Measurements from ENCODE around the gene RAI14.

RAI14 gene

DNA sequence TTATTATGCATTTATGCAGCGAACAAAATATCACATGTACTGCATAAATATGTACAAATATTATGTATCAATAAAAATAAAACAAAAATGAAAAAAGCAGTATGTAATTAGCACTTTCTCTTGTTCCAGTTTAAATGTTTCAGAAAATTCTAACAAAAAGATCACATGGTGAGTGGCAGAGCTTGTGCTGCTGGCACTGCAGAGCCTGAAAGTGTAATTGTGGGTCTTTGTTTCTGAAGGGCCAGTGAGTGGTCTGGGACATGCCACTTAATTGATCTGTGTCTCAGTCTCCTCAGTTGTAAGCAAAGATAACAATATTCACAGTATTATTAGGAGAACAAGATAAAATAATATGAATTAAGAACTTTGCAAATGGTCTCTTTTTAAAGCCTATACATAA, 39.5 kb upstream of the RAI14 start:
- H3K27ac ChIP-seq = no peak overlapping the region
- TF ChIP-seq, protein P1, sequence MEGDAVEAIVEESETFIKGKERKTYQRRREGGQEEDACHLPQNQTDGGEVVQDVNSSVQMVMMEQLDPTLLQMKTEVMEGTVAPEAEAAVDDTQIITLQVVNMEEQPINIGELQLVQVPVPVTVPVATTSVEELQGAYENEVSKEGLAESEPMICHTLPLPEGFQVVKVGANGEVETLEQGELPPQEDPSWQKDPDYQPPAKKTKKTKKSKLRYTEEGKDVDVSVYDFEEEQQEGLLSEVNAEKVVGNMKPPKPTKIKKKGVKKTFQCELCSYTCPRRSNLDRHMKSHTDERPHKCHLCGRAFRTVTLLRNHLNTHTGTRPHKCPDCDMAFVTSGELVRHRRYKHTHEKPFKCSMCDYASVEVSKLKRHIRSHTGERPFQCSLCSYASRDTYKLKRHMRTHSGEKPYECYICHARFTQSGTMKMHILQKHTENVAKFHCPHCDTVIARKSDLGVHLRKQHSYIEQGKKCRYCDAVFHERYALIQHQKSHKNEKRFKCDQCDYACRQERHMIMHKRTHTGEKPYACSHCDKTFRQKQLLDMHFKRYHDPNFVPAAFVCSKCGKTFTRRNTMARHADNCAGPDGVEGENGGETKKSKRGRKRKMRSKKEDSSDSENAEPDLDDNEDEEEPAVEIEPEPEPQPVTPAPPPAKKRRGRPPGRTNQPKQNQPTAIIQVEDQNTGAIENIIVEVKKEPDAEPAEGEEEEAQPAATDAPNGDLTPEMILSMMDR (IDR thresholded peaks at IDR 0.05) = no peak
- TF ChIP-seq ZFX (IDR thresholded peaks at IDR 0.05; ENCODE audit: borderline replicate concordance) = no peak

DNA sequence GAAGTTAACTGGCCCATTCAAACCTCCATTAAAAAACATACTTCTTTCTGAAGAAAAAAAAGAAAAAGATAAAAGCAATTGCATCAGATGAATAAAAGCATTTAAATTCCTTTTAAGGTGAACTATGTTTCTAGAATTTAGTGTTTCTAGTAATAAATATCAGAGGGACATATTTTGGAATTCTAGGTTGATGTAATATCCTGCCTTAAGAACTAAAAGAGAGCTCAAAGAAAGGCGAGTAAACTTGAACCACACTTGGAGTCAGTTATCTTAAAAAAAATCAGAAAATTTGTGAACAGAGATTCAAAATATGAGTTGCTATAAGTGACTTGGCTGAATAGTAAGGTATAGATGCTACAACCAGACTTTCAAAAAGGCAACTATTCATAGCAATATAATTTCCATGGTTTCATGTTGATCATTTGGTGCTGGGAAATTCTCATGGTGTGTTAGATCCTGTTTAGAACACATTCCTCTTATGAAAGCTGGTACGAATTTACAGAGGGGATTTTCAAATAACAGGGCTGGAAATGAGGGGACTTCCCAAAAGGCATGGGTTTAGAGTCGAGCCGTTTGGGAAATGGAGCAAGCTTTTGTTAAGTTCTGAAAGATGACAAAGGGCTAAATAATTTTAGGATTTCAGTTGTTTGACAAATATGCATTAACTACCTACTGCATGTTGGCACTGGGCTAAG, 37.6 kb upstream of the RAI14 start:
- no peak overlapping the region for H3K27ac ChIP-seq
- TF ChIP-seq, protein P1 (IDR thresholded peaks at IDR 0.05) = no peak
- TF ChIP-seq ZFX (IDR thresholded peaks at IDR 0.05; ENCODE audit: borderline replicate concordance) = no peak

DNA sequence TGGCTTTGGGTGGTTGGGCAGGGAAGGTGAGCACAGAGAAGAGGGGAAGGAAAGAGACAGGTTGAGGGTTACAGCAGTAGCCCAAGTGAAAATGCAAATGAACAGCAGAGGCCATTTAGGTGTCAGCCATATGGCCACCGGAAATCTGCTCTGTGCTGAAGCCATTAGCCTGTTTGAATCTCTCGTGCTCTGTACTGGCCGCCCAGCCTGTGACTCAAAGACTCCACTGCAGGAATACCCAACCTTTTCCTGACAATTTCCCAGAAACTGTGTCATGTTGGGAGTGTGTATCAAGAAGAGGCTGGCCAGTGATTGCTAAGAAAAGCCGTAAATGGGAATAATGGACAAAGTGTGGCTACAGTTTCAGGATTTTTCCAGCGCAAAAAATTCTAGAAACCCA, 35.9 kb upstream of the RAI14 start:
- no peak overlapping the region for H3K27ac ChIP-seq
- TF ChIP-seq, protein P1 (IDR thresholded peaks at IDR 0.05) = no peak
- TF ChIP-seq ZFX (IDR thresholded peaks at IDR 0.05; ENCODE audit: borderline replicate concordance) = no peak

DNA sequence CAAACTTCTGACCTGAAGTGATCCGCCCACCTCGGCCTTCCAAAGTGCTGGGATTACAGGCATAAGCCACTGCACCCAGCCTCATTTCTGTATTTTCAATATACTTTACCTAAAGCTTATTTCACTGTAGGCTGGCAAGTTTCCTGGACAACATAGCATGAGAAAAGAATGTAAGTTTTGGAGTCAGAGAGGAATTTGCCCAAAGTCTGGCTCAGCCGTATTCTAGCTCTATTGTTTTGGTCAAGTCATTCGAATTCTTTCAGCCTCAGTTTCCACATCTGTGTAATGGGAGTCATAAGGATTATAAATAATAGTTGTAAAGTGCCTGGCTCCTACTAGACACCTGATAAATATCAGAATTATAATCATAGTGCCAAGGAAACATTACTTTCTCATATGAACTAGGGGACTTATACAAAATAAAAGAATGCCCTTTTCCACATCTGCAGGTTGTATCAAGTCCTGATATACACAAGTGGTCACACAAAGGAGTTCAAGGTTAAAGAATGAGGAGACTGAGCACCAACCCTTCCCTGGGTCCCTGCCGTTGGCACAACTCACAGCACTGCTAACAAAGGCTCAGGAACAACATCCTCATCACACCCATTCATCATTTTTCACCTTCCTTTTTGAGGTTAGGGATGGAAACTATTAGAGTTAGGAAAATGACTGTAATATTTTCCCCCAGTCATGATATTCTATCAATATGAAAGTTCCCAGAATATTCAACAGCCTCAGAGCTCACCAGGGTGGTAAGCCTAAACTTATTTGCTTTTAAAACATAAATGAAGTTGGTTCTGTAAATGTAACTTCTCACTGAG, 34.6 kb upstream of the RAI14 start:
- no peak overlapping the region for H3K27ac ChIP-seq
- TF ChIP-seq, protein P1 (IDR thresholded peaks at IDR 0.05) = no peak
- no peak for TF ChIP-seq ZFX (IDR thresholded peaks at IDR 0.05; ENCODE audit: borderline replicate concordance)

DNA sequence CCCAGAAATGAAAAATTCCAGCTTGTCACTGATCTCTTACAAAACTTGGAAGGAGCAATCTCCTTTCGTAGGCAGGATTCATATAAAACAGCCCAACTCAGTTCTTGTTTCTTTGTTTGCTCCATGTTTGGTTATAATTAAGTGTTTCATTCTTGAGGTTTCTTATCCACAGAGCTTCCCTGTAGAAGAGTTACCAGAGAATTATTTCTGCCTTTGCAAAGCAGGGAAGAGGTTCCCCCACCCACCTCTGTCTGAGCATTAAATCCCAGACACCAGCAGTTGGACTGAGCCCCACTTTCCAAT, 34.1 kb upstream of the RAI14 start:
- no peak overlapping the region for H3K27ac ChIP-seq
- TF ChIP-seq, protein P1 (IDR thresholded peaks at IDR 0.05) = no peak
- no peak for TF ChIP-seq ZFX (IDR thresholded peaks at IDR 0.05; ENCODE audit: borderline replicate concordance)

DNA sequence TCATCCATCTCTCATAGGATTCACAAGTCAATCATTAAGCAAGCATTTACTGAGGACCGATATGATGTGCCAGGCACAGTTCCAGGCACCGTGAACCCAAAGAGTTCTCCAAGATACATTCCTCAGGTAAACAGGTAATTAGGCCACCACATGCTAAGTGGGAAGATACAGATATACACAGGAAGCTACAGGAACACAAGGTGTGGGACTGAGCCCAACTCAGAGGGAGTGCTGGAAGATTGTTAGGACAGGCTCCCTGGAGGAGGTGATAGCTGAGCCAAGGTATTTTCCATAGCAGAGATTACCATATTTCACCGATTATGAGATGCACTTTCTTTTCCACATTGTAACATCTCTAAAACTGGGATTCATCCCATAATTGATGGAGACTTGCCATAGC, 31.4 kb upstream of the RAI14 start:
- TF ChIP-seq, protein P1 (IDR thresholded peaks at IDR 0.05) = no peak
- TF ChIP-seq ZFX (IDR thresholded peaks at IDR 0.05; ENCODE audit: borderline replicate concordance) = no peak
- no peak overlapping the region for H3K27ac ChIP-seq

DNA sequence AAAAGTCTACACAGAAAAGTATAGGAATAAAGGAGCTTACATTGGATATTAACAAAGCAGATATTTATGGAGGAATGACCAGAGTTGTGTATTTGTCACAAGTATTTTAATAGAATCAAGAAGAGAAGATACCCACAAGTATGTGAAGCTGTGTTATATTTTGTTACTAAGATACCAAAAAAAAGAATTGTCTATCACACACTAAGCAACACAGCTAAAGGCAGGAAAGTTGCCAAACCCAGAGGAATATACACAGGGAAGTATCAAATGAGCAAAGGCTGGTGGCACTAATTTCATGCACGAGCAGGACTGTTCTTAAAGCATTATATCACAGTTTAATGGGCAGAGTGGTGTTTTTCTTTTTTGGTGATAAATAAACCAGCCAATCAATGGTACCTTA, 30.9 kb upstream of the RAI14 start:
- H3K27ac ChIP-seq = no peak overlapping the region
- TF ChIP-seq, protein P1 (IDR thresholded peaks at IDR 0.05) = no peak
- no peak for TF ChIP-seq ZFX (IDR thresholded peaks at IDR 0.05; ENCODE audit: borderline replicate concordance)
